CD4-positive, alpha-beta T cell treated with Interleukin-12 subunit alpha and Interleukin-12 subunit beta, for 1 hour (primary cell): ENCODE measurements around the gene ULK4.

Source experiments
- DNase-seq: peaks from one replicate; pipeline ENCODE4 v3.0.0-alpha.2; 2020

ULK4 gene

DNA sequence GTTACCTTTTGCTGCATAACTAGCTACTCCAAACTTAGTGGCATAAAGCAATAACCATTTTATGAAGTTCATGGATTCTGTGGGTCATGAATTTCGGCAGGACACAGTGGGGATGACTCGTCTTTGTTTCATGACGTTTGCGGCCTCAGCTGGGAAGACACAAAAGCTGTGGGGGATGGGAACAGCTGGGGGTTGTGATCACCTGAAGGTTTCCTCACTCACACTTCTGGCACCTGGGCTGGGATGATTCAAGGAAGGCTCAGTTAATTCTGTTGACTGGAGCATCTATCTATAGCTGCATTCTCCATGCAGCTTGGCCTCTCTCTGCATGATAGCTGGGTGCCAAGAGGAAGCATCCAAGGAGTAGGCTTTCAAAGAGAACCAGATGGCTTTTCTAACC, 332.8 kb downstream of the ULK4 start:
- DNase-seq = no peak

DNA sequence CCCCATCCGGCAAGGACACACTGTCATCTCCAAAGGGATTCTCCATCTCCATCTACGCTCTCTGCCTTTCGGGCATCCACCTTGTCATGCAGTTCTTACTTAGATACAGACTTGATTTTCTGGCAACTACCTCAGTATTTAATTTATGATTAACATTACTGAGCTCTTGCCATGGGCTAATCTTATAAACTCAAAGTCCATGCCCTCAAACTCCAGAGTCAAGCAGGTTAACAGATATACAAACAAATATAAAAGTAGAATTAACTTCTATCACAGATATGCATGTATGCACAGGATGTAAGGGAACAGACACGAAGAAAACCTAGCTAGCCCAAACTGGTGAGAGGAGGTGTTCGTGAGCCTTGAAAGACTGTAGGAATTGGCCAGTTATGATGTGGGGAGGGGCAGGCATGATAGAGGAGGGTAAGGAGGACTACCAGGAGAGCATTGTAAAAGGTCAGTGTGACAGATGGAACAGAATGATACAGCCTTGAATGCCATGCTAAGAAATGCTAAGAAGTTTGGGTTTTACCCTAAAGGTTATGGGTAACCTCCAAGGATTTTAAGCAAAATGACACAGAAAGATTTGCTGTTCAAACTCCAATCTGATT, 334.3 kb downstream of the ULK4 start:
- no peak for DNase-seq

DNA sequence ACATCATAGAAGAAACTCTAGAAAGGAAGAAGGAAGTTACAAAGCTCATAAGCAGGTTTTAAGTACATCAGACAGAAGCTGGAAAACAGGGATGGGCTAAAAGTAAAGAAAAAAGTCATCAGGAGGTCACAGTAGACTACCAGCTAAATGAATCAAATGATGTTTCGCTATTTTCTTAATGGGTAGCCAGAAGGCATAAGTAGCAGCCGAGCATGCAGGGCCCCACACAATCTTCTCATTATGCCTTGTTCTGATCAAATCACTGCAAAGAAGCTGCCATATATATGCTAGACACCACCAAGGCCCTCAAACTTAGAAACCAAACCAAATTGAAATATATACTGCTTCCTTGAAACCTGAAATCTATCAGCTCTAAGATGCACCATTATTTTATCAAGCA, 349.1 kb downstream of the ULK4 start:
- DNase-seq = no peak

DNA sequence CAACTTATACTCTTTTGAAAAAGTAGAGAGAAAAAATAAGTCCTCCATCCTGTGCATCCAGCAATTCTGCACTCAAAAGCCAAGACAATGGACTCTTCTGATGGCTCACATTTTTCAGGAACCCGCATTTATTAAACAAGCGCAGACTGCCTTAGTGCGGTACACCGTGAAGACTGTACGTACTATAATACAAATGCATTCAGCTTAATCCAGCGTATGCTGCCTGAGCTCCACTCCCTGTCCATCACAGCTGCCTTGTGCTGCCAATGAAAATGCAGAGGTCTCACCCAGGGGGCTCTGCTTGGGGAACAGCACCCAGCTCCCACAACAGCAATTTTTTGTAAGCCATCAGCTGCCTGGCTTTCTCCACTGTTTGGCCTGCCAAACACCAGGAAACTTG, 350.9 kb downstream of the ULK4 start:
- DNase-seq = no peak

DNA sequence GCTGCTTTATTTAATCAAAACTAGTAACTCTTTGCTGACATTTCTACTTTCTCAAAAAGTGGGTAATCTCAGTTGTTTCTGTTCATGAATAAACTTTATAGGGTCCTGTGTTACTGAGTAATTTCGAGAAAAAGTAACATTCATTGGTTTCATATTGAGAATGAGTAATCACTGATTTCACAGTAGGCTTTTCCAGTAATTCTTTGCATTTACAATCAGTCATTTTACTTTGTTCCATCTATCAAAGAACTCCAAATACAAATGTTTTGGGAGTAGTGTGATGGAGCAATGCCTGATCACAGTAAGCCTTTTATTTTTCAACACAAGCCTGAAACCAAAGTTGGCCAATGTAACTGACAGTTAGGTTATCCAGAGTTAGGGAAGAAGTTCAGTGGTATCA, 353.6 kb downstream of the ULK4 start:
- DNase-seq = no peak

DNA sequence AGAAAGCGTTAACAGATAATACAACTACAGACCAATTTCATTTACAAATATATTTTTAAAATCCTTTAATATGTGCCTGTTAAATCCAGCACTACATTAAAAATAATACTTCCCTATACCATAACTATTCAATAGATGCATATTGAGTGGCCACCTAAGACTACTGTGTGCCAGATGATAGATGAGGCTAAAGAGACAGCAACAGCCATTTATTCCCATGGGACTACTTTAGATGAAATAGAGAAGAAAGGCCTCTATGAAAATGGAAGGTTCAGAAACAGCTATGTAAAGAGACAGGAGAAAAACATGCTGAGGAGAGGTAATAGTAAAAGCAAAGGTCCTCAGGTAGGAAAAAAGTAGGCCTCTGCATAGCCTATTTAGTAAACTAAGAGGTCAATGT, 358.1 kb downstream of the ULK4 start:
- no peak for DNase-seq

DNA sequence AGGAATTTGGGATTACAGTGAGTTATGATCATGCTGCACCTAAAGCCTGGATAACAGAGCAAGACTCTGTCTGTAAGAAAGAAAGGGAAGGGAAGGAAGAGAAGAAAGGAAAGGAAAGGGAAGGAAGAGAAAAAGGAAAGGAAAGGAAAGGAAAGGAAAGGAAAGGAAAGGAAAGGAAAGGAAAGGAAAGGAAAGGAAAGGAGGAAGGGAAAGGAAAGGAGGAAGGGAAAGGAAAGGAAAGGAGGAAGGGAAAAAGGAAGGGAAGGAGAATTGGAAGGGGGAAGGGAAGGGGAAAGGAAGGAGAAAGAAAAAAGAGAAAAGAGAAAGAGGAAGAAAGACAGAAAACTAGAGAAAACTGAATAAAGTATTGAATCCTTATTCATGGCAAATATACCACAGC, 359.8 kb downstream of the ULK4 start:
- DNase-seq = no peak

DNA sequence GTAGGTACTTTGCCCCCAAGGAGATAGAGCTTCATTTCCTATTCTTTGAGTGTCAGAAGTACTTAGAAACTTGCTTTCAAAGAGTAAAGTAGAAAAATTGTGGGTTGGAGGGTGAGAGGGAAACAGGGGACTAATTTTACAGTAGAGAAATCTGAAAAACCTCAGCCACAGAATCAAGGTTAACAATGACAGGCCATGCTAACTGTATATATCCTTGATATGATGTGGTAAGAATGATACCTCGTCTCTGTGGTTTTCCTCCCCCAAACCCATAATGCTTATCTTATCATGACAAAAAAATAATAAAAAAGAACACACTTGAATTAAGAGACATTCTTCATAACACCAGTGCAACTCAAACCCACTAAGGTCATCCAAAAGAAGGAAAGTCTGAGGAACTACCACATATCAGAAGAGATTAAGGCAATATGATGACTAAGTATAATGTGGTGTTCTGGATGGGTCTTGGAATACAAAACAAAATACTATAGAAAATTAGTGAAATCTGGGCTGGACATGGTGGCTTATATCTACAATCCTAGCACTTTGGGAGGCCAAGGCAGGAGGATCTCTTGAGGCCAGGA, 360.4 kb downstream of the ULK4 start:
- DNase-seq = no peak

DNA sequence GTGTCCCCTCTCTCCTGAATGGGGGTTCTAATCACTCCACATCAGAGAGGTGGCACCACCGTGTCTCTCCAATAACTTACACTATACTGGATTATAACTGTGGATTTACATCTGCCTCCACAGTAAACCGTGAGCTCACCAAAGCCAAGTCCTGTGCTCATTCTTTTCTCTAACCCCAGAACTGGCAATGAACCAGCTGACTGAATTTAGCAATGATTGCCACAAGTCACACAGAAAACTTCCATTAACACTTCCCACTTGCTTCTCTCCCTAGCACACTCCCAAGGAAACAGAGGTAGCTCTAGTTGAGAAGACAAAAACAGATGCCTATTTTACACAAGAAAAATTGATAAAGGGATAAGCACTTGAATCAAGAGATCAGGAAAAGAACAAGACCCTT, 361.3 kb downstream of the ULK4 start:
- DNase-seq = no peak

DNA sequence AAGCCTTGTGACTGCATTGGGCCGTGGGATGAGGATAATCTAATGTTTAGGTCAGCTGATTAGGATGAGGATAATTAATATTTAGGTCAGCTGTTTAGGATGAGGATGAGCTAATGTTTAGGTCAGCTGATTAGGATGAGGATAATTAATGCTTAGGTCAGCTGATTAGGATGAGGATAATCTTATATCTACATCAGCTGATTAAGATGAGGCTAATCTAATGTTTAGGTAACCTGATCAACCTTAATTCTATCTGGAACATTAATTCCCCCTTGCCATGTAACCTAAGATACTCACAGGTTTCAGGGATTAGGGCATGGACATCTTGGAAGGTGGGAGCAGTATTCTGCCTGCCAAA, 362.8 kb downstream of the ULK4 start:
- DNase-seq = no peak

DNA sequence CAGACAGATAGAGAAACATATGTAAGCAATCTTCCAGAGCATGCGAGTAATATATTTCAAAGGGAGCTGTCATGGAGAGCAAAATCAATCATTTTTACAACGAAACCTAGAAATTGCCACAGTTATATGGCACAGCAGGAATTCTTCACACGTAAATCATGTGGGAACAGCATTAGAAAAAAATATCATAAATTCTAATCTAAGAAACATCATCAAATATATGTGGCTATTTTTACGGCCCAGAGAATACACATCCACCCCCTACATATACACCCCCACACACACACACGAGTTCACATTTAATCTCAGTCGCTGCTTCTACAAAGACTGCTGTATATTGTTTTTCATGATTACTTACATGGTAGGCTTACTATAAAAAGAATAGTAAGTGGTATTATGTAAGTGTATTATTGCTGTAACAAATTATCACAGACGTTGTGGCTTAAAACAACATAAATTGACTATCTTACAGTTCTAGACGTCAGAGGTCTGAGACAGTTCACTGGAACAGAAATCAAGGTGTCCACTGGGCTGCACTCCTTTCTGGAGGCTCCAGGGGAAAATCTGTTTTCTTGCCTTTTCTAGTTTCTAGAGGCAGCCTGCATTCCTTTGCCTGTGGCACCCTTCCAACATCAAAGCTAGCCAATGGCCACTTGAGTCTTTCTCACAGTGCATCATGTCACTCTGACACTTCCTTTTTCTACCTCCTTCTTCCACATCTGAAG, 363.3 kb downstream of the ULK4 start:
- DNase-seq = no peak

DNA sequence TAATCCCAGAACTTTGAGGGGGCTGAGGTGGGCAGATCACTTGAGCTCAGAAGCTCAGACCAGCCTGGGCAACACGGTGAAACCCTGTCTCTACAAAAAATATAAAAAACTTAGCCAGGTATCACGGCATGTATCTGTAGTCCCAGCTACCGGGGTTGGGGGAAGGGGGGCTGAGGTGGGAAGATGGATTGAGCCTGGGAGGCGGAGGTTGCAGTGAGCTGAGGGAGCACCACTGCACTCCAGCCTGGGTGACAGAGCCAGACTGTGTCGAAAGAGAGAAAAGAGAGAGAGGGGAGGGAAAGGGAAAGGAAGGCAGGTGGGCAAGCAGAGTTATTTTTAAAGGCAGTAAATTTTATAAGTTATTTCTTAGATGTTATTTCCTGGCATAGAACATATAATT, 368.1 kb downstream of the ULK4 start:
- DNase-seq = no peak

DNA sequence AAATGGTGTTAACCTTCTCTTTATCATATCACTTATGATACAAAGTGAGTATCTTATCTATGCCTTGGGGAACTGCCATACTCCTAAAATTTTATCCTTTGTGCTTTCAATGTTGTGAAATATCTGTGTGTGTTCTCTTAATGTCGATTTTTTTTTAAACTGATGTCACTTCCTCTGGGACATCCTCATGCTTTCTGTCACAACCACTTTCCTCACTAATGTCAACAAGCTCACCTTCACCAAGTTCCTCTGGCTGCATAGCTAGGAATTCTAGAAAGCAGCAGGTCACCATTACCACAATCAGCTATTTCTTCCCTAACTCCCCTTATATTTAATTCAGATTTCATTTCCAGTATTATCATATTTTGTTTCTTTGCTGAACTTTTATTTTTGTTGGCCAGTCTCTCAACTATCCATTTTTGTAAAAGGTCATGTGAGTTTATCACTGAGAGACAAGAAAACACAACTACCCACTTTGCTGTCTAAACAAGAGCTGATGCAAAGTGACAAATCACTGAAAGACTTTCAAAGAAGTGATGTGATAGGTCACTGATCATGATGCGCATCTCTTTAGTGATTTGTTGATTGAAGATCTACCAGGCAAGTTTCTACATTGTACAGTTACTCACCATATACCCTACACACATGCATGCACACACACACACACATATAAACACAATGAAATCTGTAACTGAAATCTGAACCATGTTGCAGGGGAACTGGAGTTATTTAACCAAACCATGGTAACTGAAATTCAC, 369.0 kb downstream of the ULK4 start:
- no peak for DNase-seq

DNA sequence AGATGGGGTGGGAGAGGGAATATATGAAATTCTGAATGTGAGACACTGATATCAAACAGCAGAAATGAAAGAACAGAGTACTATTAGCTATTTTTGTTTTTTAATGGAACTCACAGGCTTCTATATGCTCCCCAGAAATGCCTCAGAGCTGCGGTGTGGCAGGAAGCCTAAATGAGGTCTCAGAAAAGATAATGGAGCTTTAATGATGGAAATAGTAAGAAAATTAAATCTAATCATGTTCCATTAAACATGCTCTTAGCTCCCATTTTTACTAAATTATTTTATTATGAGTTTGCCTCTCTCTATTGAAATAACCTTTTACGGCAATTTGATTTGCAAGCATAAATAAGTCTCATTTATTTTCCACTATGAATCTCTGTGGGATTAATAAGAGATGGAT, 378.9 kb downstream of the ULK4 start:
- no peak for DNase-seq

DNA sequence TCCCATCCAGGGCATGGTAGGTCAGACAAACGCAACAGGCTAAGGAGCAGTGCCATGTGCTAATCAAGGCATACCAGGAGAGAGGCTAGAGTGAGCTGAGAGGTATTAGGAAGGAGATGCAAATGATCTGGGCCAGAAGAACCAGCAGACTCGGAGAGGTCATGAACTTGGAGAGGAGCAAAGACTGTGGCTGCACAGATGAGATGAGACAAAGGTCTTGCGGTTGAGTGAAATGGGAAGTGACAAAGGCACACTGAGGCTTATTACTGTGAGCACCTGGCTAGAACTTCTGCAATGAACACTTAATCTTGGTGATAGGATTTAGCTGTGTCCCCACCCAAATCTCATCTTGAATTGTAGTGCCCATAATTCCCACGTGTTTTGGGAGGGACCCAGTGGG, 380.2 kb downstream of the ULK4 start:
- DNase-seq = no peak

DNA sequence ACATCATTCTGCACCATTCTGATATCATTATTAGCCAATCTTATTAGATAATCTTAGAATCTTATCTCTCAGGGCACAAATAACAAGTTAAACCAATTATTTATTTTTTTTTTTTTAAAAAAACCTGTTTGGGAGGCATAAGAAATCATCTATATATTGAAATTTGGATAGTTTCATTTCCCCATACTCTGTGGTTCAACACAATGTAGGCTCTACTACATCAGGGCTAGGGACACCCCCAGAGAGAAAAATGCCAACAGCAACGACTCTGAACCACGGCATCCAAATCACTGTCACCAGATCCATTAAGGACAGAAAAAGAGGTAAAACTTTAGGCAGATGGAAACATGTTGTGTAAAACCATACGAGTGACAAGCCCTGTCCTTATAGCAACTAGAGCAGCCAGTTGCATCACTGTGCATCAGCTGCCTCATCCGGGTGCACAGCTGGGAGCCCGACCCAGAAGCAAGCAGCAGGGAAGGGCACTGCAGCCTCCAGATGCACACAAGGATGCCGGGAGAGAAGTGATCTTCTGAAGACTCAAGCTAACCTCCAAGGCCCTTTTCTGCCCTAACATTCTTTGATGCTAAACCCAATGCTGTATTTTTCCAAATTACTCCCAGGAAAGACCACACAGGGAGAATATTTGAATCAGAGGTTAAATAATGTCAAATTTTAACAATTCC, 381.5 kb downstream of the ULK4 start:
- DNase-seq = no peak

DNA sequence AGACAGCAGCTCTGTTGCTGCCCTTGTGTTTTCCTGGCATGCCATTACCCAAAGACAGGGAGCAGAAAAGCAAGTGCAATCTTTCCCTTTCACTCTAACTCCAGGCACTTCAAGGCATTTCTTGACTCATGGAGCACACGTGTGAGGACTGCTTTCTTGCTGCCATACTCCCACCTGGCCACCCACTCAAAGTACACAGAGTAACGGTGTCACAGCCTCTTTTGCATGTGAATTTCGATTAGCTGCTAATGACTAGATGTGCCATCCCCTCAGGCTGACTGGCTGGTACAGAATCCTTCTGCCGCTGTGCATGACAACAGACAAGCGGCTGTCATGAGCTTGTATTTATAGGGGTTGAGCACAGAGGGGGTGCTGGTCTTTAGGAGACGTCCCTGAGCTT, 382.0 kb downstream of the ULK4 start:
- no peak for DNase-seq

DNA sequence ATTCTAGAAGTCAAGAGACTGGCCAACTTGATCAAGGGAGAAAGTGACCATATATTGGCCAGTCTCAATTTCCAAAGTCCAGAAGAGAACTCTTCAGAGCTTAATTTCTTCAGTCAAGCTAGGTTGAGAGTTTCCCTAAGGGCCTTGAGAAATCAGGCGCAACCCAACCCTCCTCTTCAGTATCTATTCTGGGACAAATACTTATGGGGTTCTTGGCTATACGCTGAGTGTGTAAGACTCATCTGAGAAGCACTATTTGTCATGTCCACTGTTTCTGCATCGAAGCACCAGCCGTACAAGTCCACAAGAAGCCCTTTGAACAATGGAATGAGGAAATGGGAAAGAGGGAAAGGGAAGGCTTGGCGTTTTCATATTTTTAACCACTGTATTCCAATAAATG, 383.1 kb downstream of the ULK4 start:
- DNase-seq = no peak

DNA sequence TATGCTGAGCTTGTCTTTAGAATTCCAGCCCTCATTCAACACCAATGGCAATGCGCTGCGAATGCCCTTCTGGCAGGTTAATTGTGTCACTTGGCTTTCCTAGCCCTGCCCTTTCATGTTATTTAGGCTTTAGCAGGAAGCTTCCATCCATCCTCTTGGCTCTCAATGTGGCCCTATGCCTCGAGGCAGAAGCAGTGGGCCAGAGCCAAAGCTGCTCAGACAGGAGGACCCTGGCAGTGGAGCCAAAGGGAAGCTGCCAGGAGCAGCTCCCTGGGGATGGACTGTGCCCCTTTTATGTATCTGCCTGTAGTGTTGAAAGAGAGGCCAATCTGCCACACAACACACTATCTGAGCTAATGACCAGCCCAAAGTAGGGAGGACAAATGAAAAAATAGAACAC, 386.2 kb downstream of the ULK4 start:
- DNase-seq = no peak

DNA sequence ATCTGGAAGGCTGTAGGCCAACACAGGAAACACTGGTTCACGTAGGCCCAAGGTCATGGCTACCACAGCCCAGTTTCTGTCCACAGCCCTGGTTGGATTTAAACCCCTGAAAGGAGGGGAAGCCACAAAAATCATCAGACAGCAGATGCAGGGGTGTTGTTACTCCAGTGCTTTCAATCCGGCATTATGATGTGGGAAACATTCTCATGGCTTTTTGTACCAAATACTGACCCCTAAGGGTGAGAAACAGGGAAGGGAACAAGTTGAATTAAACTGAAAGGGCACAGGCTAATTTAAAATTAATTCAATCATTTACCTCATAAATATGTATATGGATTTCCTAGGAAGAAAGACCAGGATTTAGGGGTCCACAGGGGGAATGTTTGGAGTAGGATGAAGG, 387.0 kb downstream of the ULK4 start:
- no peak for DNase-seq

DNA sequence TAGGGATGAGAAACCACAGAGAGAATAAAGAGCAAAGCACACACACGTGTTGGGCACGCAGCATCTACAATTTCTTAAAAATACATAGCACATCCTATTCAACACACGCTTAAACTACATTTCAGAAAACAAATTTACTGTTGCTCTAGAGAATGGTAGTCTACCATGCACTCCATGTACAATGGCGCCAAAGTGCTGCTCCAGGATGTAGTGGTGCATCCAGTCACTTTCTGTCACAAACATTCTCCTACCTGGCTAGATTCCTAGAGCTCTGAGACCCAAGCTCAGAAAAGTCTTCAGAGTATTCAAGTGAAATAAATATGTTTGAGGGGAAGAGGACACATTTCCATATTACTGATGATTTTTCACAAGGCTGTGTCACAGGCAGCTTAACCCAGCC, 388.3 kb downstream of the ULK4 start:
- DNase-seq = no peak

DNA sequence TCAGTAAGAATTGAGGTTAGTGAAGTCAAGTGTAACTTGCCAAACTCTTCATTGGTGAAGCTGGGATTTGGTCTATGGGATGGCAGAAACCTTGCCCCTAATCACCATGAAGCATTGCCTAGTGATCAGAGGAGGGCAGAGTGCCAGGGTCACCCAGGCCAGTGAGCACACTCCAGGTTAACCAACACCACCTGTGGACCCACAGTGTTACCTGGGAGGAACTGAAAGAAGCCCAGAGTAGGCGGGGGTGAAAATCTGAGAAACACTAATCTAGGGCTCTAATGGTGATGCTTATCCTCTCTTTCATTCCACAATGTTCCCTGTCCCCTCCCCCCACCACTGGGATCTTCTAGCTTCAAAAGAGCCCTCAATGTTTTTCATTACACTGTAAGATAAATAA, 389.8 kb downstream of the ULK4 start:
- DNase-seq = no peak

DNA sequence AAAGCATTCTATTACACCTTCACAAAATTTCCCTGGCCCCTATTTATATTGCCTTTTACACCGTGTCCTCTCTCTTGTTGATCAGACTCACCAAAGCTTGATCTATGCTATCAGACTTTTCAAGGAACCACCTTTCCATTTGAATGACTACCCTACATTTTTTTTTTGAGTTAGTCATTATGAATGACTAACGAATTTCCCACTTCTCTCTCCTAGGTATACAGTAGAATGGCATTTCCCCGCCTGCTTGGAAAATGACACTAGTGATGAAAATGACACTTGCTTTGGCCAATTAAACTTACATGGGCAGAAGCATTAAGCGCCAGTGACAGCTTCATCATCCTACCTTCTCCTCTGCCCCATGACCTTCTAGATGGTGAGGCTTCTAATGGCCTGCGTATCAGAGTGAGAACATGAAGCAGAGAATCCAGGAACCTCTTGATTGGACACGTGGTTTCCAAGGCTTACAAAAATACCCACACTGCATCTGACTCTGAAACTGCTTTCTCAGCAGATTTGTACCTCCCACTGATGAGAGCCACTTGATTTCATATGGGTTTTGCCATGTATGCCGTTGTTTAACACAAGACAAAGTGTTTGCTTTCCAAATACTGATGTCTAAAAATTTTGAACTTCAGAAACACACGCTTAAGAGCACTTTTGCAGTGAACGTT, 392.1 kb downstream of the ULK4 start:
- no peak for DNase-seq
